CD4-positive, alpha-beta T cell (primary cell): ENCODE measurements around the gene ZNF480. TPM values are rescaled to one million over a fixed set of nuclear protein-coding genes. Genes with fewer than 3 reads are reported as not detected.
A peak's percentile ranks its signal among the peaks of the same experiment; 100 is the strongest.
"Not testable (repeated sequence)": the region's sequence is repeated elsewhere in the genome, so short reads cannot be mapped to it uniquely, and the experiment has no call there.

Experiments used
- ATAC-seq: fragments of 200-7000 bp; cut with Tn5 transposase; one replicate; pipeline ENCODE4 v1.10.0; 2022; ENCODE audit warnings: mild to moderate bottlenecking; ENCODE audit not compliant: poor library complexity
- CTCF ChIA-PET: fragments of 350-600 bp; sonication (Branson Sonifier 250); formaldehyde crosslinking; loops from one replicate; lab custom pipeline; 2021; ENCODE audit warnings: antibody characterized with exemption, inconsistent platforms; lab: Charles Lee
- POLR2A ChIA-PET: fragments of 350-600 bp; sonication (Branson Sonifier 250); formaldehyde crosslinking; loops from one replicate; lab custom pipeline; 2021; ENCODE audit warnings: antibody characterized with exemption, inconsistent platforms; lab: Charles Lee
- DNase-seq, 14 experiments: peaks; one replicate each; pipeline ENCODE4 v3.0.0-alpha.2; 2013 to 2020; ENCODE audit warnings: mixed read lengths in 2 of 14
- H3K27ac ChIP-seq, 2 donors: one replicate each; pipeline versions ENCODE4 v1.5.1 to v1.7.0; 2013; ENCODE audit warnings: low read length in 2 of 2, low read depth in 1 of 2, mild to moderate bottlenecking in 1 of 2
- H3K27me3 ChIP-seq, 2 experiments: 1 replicate in 1 of 2; 2 replicates in 1 of 2; pipeline versions ENCODE4 v1.6.1 to v1.7.0; 2013; ENCODE audit warnings: low read length in 2 of 2, control low read depth in 1 of 2, mild to moderate bottlenecking in 1 of 2, moderate library complexity in 1 of 2; ENCODE audit not compliant: insufficient read depth in 2 of 2, control insufficient read depth in 1 of 2
- H3K36me3 ChIP-seq: one replicate; pipeline ENCODE4 v1.6.1; 2013; ENCODE audit warnings: low read length, control low read depth; ENCODE audit not compliant: insufficient read depth
- H3K4me1 ChIP-seq: one replicate; pipeline ENCODE4 v1.6.1; 2013; ENCODE audit warnings: low read length, control low read depth; ENCODE audit not compliant: insufficient read depth
- H3K4me3 ChIP-seq: one replicate; pipeline ENCODE4 v1.5.1; 2013; ENCODE audit warnings: mild to moderate bottlenecking, low read length, moderate library complexity
- H3K9me3 ChIP-seq, 2 experiments: 1 replicate in 1 of 2; 2 replicates in 1 of 2; pipeline versions ENCODE4 v1.6.1 to v1.7.0; 2013; ENCODE audit warnings: low read length in 2 of 2, mild to moderate bottlenecking in 2 of 2, control low read depth in 1 of 2, moderate library complexity in 1 of 2; ENCODE audit not compliant: control insufficient read depth in 1 of 2, insufficient read depth in 1 of 2
- H3K27ac Mint-ChIP-seq: one replicate; pipeline ENCODE4 v1.8.0; 2020; ENCODE audit warnings: mixed read lengths
- H3K27me3 Mint-ChIP-seq: one replicate; pipeline ENCODE4 v1.8.0; 2021; ENCODE audit warnings: mixed read lengths
- H3K36me3 Mint-ChIP-seq: one replicate; pipeline ENCODE4 v1.8.0; 2021; ENCODE audit warnings: low read depth, mixed read lengths
- H3K4me1 Mint-ChIP-seq: one replicate; pipeline ENCODE4 v1.8.0; 2021; ENCODE audit warnings: low read depth, mixed read lengths
- H3K4me3 Mint-ChIP-seq: one replicate; pipeline ENCODE4 v1.8.0; 2020; ENCODE audit warnings: mild to moderate bottlenecking, mixed read lengths
- H3K9me3 Mint-ChIP-seq: one replicate; pipeline ENCODE4 v1.8.0; 2020; ENCODE audit warnings: mixed read lengths
- CTCF ChIP-seq: fragments of 200-600 bp; IDR thresholded peaks from one replicate; pipeline ENCODE4 v1.8.0; 2022; ENCODE audit warnings: antibody characterized with exemption, mild to moderate bottlenecking
- intact Hi-C, 2 experiments: fragments of 100-400 bp; cut with DNase I in 1 of 2; cut with micrococcal nuclease in 1 of 2; formaldehyde crosslinking; loops; one replicate each; pipeline versions ENCODE4 v1.15.1 to v1.9.0; 2023 to 2025; cut with DNase I, micrococcal nuclease
- total RNA-seq, 174 experiments: library from RNA in 2 of 174; stranded (reverse) in 2 of 174; gene quantifications; one replicate each; pipeline ENCODE4 v1.2.3 and lab custom pipeline; 2021 to 2026

ZNF480 gene
- total RNA-seq, 2 experiments from 2014 or later = 4.8 to 5.3 TPM

DNA sequence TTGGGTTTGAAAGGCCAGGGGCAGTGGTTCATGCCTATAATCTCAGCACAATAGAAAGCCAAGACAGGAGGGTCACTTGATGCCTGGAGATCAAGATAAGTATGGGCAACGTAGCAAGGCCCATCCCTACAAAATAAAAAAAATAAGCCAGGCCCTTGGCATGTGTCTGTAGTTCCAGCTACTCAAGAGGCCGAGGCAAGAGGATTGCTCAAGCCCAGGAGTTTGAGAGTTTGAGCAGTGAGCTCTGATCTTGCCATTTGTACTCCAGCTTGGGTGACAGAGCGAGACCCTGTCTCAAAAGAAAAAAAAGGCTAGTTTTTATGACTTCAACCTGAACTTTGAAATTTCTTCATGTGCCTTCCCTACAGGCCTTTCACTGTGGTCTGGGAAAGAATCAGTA, 5.2 kb upstream of the ZNF480 start:
- H3K36me3 ChIP-seq = peaks cover 22% of the 10 kb centered on the region
- no peak overlapping the region for H3K27ac Mint-ChIP-seq
- POLR2A ChIA-PET = no interaction called here
- DNase-seq (no peak), ATAC-seq (no peak)
- peaks cover 13% of the 10 kb centered on the region for H3K9me3 Mint-ChIP-seq
- no peak overlapping the region for H3K4me3 ChIP-seq
- H3K4me3 Mint-ChIP-seq = peak overlapping the region; percentile 31
- intact Hi-C loops = no loop called here
- CTCF ChIA-PET = no interaction called here
- TF ChIP-seq CTCF = no peak
- H3K36me3 Mint-ChIP-seq = peaks cover 72% of the 10 kb centered on the region
- H3K27me3 Mint-ChIP-seq = no peaks in the 10 kb centered on the region
- H3K27ac ChIP-seq = no peak overlapping the region
- peaks cover 13% of the 10 kb centered on the region for H3K4me1 Mint-ChIP-seq
- no peaks in the 10 kb centered on the region for H3K27me3 ChIP-seq
- peaks cover 42 to 54% of the 10 kb centered on the region in 2 experiments for H3K9me3 ChIP-seq
- H3K4me1 ChIP-seq = peaks cover 9% of the 10 kb centered on the region

- Histone ChIP-seq H3K36me3 (peaks cover 21% of the 10 kb centered on the region), H3K9me3 (peaks cover 36 to 46% of the 10 kb centered on the region in 2 experiments), H3K4me1 (peaks cover 16% of the 10 kb centered on the region)
- H3K27me3 Mint-ChIP-seq, H3K27ac Mint-ChIP-seq, H3K27ac ChIP-seq, H3K4me3 Mint-ChIP-seq, H3K4me3 ChIP-seq, ATAC-seq, POLR2A ChIA-PET, DNase-seq, intact Hi-C loops, H3K27me3 ChIP-seq: not testable (repeated sequence)
- Mint-ChIP-seq H3K36me3 (peaks cover 72% of the 10 kb centered on the region), H3K4me1 (peaks cover 23% of the 10 kb centered on the region), H3K9me3 (peaks cover 21% of the 10 kb centered on the region)
- CTCF ChIA-PET = interaction anchor here (0.7 kb wide), 1 partner anchor 32 kb away, joined by 4 read pairs; no protein-coding TSS in a partner anchor
These were observed 4.0 kb upstream of the ZNF480 start for GRCh38 chr19:52292946-52293345.

GRCh38 chr19:52296400-52296772, 583 bp upstream of the ZNF480 start:
- peaks cover 38 to 44% of the 10 kb centered on the region in 2 experiments for H3K9me3 ChIP-seq
- TF ChIP-seq CTCF = no peak
- no peak for DNase-seq
- ChIA-PET CTCF (no interaction called here), POLR2A (interaction anchor here (1.5 to 1.9 kb wide), 2 partner anchors 248 to 666 kb away, joined by 4 to 6 read pairs; partner anchors contain the start of genes ZNF432 and ZNF816)
- peak overlapping the region; percentile 99 for H3K27ac Mint-ChIP-seq
- intact Hi-C loops = loop anchor here in 1 of 2 experiments (2.0 to 5.0 kb wide), 5 partner anchors 28 to 394 kb away; partner anchors contain the start of genes ZNF610, ZNF766 and ZNF808
- peak overlapping the region; percentile 80 for H3K4me3 ChIP-seq
- peaks cover 16% of the 10 kb centered on the region for H3K36me3 ChIP-seq
- H3K4me1 Mint-ChIP-seq = peaks cover 18% of the 10 kb centered on the region
- peak overlapping the region; percentile 88 for H3K4me3 Mint-ChIP-seq
- H3K27me3 Mint-ChIP-seq = peaks cover 4% of the 10 kb centered on the region
- peak; percentile 1 for ATAC-seq
- H3K27me3 ChIP-seq = no peaks in the 10 kb centered on the region
- H3K4me1 ChIP-seq = peaks cover 20% of the 10 kb centered on the region
- peak overlapping the region; percentile 34 to 45 for H3K27ac ChIP-seq
- H3K36me3 Mint-ChIP-seq = peaks cover 75% of the 10 kb centered on the region
- peaks cover 24% of the 10 kb centered on the region for H3K9me3 Mint-ChIP-seq
